Medulla oblongata (tissue), 1 donor: Measurements from ENCODE around the gene RAB1B.
"Not testable (repeated sequence)": the region's sequence is repeated elsewhere in the genome, so short reads cannot be mapped to it uniquely, and the experiment has no call there.

ENCODE experiments used
- DNase-seq: peaks from one replicate; pipeline ENCODE4 v3.0.0-alpha.2; 2015; ENCODE audit errors: extremely low spot score

RAB1B gene

GRCh38 chr11:66267039-66267378 lies 1.4 kb upstream of the RAB1B start:
- no peak for DNase-seq

GRCh38 chr11:66267379-66268243 lies 828 bp upstream of the RAB1B start:
- peak; percentile 87 for DNase-seq

DNA sequence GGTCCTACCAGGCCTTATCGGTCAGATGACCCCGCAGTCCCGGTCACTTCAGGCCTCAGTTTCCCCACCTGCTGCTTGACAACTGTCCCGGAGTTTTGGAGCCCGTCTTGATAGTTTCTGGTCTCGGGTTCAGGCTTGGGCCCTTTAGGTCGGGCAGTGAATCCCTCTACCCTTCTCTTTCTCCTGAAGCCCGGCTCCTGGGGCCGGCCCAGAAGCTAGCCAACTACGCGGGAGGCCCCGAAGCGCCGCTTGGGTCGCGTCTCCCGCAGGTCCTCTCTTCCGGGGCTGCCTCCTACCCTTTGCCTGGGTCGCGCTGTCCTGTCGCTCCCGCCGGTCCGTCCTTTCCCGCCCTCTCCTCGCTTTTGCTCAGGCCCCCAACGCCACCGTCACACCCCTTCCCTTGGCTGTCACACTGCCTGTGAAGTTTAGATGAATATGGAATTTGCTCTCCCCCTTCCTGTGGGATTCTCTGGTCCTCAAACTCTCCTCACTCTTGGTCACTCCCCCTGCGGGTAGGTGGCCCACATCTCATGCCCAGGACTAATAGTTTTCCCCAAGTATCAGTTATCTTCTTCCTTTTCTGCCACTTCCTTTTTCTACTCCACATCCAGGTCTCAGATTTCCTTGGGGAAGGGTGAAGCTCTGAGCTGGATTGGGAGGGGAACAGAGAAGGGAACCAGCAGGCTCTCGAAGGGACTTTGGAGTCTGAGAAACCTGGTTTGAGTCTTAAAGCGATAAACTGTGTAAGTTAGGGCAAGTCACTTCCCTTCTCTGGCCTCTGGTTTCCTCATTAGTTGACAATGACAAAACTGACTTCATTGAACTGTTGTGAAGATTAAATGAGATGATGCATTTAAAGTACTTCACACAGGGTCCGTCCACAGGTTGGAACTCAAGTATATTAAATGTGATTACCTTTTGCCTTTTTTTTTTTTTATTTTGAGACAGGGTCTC lies 790 bp downstream of the RAB1B start:
- DNase-seq, result peak; percentile 46

GRCh38 chr11:66271816-66272215 lies 3.4 kb downstream of the RAB1B start:
- DNase-seq, result no peak

GRCh38 chr11:66272596-66272995 lies 4.2 kb downstream of the RAB1B start:
- DNase-seq, result no peak

DNA sequence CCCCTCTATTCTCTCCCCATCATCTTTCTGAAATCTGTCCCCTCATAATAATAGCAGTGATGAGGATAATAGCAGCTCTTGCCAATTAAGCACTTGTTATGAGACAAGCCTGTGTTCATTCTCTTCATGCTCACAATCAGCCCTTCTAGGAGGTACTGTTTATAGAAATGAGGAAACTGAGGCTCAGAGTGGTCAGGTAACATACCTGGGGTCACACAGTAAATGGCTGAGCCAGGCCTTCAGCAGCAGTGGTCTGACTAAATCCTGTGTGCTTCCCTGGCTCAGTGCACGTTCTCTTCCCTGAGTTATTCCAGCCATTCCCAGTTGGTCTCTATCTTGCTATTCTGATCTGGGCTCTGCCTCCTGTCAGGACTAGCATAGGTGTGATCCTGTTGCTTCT lies 5.8 kb downstream of the RAB1B start:
- DNase-seq, result no peak

GRCh38 chr11:66275396-66275795 lies 7.0 kb downstream of the RAB1B start:
- DNase-seq, result no peak

- no peak for DNase-seq
These were observed 7.7 kb downstream of the RAB1B start for GRCh38 chr11:66275984-66276612.

DNA sequence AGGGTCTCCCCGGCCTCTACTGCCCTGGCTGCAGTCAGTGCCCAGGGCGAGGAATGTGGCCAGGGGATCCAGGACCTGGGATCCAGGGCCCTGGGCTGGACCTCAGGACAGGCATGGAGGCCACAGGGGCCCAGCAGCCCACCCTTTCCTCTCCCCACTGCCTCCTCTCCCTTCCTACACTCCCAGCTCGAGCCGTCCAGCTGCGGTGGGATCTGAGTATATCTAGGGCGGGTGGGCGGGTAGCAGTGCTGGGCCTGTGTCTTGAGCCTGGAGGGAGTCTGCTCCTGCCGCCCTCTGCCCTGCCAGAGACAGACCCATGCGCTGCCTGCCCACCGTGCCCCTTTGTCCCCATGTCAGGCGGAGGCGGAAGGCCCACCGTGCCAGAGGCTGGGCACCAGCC lies 8.2 kb downstream of the RAB1B start:
- not testable (repeated sequence) for DNase-seq

DNA sequence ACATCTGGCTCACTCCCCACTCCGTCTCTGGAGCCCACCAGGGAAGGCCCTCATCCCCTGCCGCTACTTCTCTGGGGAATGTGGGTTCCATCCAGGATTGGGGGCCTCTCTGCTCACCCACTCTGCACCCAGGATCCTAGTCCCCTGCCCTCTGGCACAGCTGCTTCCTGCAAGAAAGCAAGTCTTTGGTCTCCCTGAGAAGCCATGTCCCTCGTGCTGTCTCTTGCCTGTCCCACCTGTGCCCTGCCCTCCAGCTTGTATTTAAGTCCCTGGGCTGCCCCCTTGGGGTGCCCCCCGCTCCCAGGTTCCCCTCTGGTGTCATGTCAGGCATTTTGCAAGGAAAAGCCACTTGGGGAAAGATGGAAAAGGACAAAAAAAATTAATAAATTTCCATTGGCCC lies 8.6 kb downstream of the RAB1B start:
- not testable (repeated sequence) for DNase-seq

DNA sequence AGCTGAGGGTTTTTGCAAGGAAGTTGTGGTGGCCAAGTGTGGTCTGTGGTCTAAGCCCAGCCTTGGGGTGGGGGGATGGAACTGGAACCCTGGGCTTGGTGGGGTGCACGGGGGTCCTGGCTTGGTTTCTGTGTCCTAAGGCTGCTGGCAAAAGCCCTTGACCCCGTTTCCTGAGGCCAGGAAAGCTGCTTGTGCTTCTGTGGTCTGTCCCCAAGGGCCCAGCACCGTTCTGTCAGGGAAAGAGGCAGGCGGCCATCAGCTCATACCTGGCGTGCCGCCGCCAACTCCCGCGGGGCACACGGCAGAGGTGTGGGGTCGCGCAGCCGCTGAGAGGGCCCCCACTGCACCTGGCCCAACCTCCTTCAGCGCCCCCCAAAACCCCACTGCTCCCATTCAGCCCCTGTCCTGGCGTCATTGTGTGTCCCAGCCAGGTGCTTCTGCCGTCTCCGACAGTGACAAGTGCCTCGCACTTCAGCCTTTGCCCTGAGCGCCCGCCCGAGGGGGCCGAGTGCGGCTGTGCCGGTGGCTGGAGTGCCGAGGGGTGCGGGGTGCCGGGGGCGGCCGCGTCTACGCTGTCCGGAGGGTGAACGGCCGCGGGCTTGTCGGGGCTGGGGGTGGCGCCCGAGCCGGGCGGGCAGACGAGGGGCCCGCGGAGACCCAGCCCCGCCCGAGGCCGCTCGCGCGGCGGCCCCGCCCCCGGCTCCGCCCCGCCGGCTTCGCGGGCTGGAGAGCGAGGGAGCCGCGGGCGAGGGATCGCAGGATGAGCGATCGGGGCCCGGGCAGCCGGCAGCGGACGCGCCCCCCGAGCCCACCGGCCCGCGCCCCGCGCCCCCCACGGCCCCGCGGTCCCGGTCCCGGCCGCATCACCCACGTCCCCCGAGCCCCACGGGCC lies 9.3 kb downstream of the RAB1B start, which contains the start of gene CNIH2:
TSS of gene CNIH2 (plus strand) at position 705 of the 892 bp plus-strand sequence. CDS start 282 bp downstream, outside the sequence.
- no peak for DNase-seq

GRCh38 chr11:66278363-66279091 lies 10.1 kb downstream of the RAB1B start:
- no peak for DNase-seq

- no peak for DNase-seq
These were observed 10.8 kb downstream of the RAB1B start for GRCh38 chr11:66279092-66279734.

DNA sequence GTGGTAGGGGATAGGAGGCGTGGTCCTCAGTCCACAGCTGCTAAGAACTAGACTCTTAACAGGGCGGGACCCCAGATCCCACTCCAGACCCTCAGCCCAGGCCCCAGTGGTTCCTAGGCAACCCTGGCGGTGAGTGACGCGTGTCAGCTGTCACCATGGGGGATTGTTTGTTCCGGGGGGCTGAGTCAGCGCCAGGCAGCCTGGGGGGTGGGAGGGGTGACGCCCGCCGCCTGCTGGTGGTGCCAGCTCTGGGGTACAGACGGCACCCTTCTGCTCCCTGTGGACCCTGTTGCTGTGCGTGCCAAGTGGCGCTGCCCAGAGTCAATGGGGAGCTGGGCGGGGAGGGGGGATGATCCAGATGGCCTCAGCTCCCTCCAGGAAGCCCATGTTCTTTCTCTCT lies 12.0 kb downstream of the RAB1B start:
- no peak for DNase-seq

- no peak for DNase-seq
These were observed 12.6 kb downstream of the RAB1B start for GRCh38 chr11:66281001-66281400.

- DNase-seq, result no peak
These were observed 13.5 kb downstream of the RAB1B start for GRCh38 chr11:66281776-66282467.

GRCh38 chr11:66282468-66283455 lies 14.3 kb downstream of the RAB1B start:
- DNase-seq, result peak; percentile 99
